ENCODE measurements around the gene MARCHF11. TPM values are rescaled to one million over a fixed set of nuclear protein-coding genes. Genes with fewer than 3 reads are reported as not detected.

MARCHF11 gene
- total and polyA plus RNA-seq, 2 of the 8 experiments (the other 6 are each of a cell fraction or from before 2014, with no cell fraction given) = 0.27 to 0.82 TPM

GRCh38 chr5:16067415-16067814, 112.2 kb downstream of the MARCHF11 start:
- no peak overlapping the region for H2AFZ ChIP-seq (ENCODE audit: low read length)
- no peak overlapping the region for H3K4me3 ChIP-seq (ENCODE audit: extremely low read depth in 1 of 4, insufficient read depth in 2 of 4, low read depth in 3 of 4, low read length in 4 of 4)
- no peak overlapping the region for H4K8ac ChIP-seq (ENCODE audit: extremely low read depth, insufficient read depth, low read length)
- H3K9me3 ChIP-seq (ENCODE audit: insufficient read depth in 2 of 2, low read depth in 1 of 2, low read length in 1 of 2) = no peaks in the 10 kb centered on the region
- no peak overlapping the region for H2BK5ac ChIP-seq (ENCODE audit: low read depth, low read length)
- ChIA-PET CTCF (ENCODE audit: partially characterized antibody) (no interaction called here), POLR2A (ENCODE audit: partially characterized antibody) (interaction anchor here (0.8 kb wide), 1 partner anchor 360 kb away, joined by 3 read pairs; no protein-coding TSS in a partner anchor)
- no peak overlapping the region for H4K91ac ChIP-seq (replicated peaks; ENCODE audit: insufficient read length, low read length)
- H3K56ac ChIP-seq (replicated peaks; ENCODE audit: insufficient read length, low read depth, low read length) = no peak overlapping the region
- WGBS, 2 experiments (ENCODE audit: extremely low coverage in 1 of 2, insufficient coverage in 1 of 2, insufficient read length in 1 of 2, insufficient replicate concordance in 2 of 2, low coverage in 1 of 2, low lambda C conversion rate in 2 of 2, missing lambda C conversion rate in 1 of 2) = 88% methylated on average over 7 of the region's 7 CpGs; no CpG with 5 or more reads in 1 of the 2 experiments
- H3K4ac ChIP-seq (replicated peaks; ENCODE audit: insufficient read length, low read depth, low read length) = no peak overlapping the region
- H4K5ac ChIP-seq (ENCODE audit: insufficient read length, low read depth, low read length) = no peak overlapping the region
- no peaks in the 10 kb centered on the region for H3K36me3 ChIP-seq (ENCODE audit: control insufficient read depth in 2 of 4, insufficient read depth in 4 of 4, low read length in 3 of 4)
- no peak for FAIRE-seq
- no peaks in the 10 kb centered on the region for H3K4me1 ChIP-seq (replicated peaks in 1 of 4; ENCODE audit: control insufficient read depth in 3 of 4, insufficient read depth in 4 of 4, low read length in 3 of 4)
- no peak for DNase-seq (ENCODE audit: low read depth in 1 of 2, low spot score in 2 of 2)
- H3K27me3 ChIP-seq (replicated peaks in 1 of 4; ENCODE audit: control insufficient read depth in 3 of 4, extremely low read depth in 1 of 4, insufficient read depth in 3 of 4, low read length in 3 of 4) = peaks cover 0 to 1% (median 0%) of the 10 kb centered on the region in 4 experiments; a peak in 1 of 7 replicates
- H4K20me1 ChIP-seq (replicated peaks in 1 of 2; ENCODE audit: control insufficient read depth in 1 of 2, insufficient read depth in 2 of 2, low read length in 2 of 2) = no peaks in the 10 kb centered on the region
- no peak overlapping the region for H3K14ac ChIP-seq (ENCODE audit: insufficient read length)
- no peak overlapping the region for H3K18ac ChIP-seq (ENCODE audit: extremely low read depth, low read length)
- H3K23ac ChIP-seq (ENCODE audit: insufficient read length) = no peak overlapping the region
- H3K79me1 ChIP-seq (ENCODE audit: low read depth, low read length) = no peaks in the 10 kb centered on the region
- no peak overlapping the region for H3K4me2 ChIP-seq (ENCODE audit: insufficient read depth in 1 of 2, low read depth in 2 of 2, low read length in 2 of 2)
- H3K79me2 ChIP-seq (ENCODE audit: control insufficient read depth in 1 of 2, insufficient read depth in 2 of 2, low read length in 2 of 2) = no peaks in the 10 kb centered on the region
- H2BK20ac ChIP-seq (ENCODE audit: low read length) = no peak overlapping the region
- TF ChIP-seq SP4 (IDR thresholded peaks at IDR 0.05; ENCODE audit: low read length) = no peak
- no peak for TF ChIP-seq JUN (IDR thresholded peaks at IDR 0.05; ENCODE audit: low read depth, low read length)
- TF ChIP-seq SAP30 (IDR thresholded peaks at IDR 0.05; ENCODE audit: insufficient read depth, insufficient replicate concordance, low read length) = no peak
- no peak for TF ChIP-seq EP300 (IDR thresholded peaks at IDR 0.05; ENCODE audit: borderline replicate concordance in 1 of 2, low read depth in 2 of 2, low read length in 2 of 2)
- TF ChIP-seq CTCF (IDR thresholded peaks at IDR 0.05; ENCODE audit: control extremely low read depth in 1 of 3, insufficient read depth in 1 of 3, low read depth in 1 of 3, low read length in 3 of 3) = no peak
- no peak overlapping the region for H2BK15ac ChIP-seq (ENCODE audit: low read length)
- H3K9ac ChIP-seq (replicated peaks in 1 of 4; ENCODE audit: extremely low read depth in 1 of 4, low read depth in 3 of 4, low read length in 3 of 4) = no peak overlapping the region
- no peak overlapping the region for H2BK120ac ChIP-seq (replicated peaks; ENCODE audit: low read depth, low read length)
- H3K23me2 ChIP-seq (ENCODE audit: low read depth, low read length) = no peaks in the 10 kb centered on the region
- no peak overlapping the region for H3K27ac ChIP-seq (ENCODE audit: low read depth, low read length)
- H2BK12ac ChIP-seq (ENCODE audit: low read depth, low read length) = no peak overlapping the region
- no peak overlapping the region for H2AK5ac ChIP-seq (ENCODE audit: low read depth, low read length)

All from H1 (cell line).